ENCODE data around the gene SLC12A6.

GRCh38 chr15:34242331-34242710, 95.3 kb downstream of the SLC12A6 start:
- TF ChIP-seq CTCF (IDR thresholded peaks at IDR 0.05) (no peak), POLR2AphosphoS5 (IDR thresholded peaks at IDR 0.05; ENCODE audit: low read depth, low read length) (no peak), SIN3A (IDR thresholded peaks at IDR 0.05; ENCODE audit: borderline replicate concordance, insufficient read depth, low read depth, low read length) (no peak)

All from Panc1 (cell line).